ENCODE results near the gene OSBPL7.

The OSBPL7 gene

GRCh38 chr17:47808036-47808829, 13.4 kb downstream of the OSBPL7 start:
- H3K36me3 ChIP-seq (ENCODE audit: control insufficient read depth in 2 of 2, insufficient read depth in 1 of 2, low read length in 2 of 2) = peaks cover 0 to 41% of the 10 kb centered on the region in 2 experiments; a peak in 1 of 3 replicates
- ChIA-PET POLR2A (no interaction called here), CTCF (no interaction called here)
- H3K4me3 ChIP-seq (ENCODE audit: low read depth, low read length) = no peak overlapping the region
- no peak for TF ChIP-seq ZNF610 (tag by site-specific recombination; IDR thresholded peaks at IDR 0.05; ENCODE audit: borderline replicate concordance)
- no peak for TF ChIP-seq ZNF670 (tag by site-specific recombination; IDR thresholded peaks at IDR 0.05; ENCODE audit: low read depth)
- TF ChIP-seq YY2 (tag by site-specific recombination; IDR thresholded peaks at IDR 0.05) = no peak
- no peak for TF ChIP-seq ZBTB17 (tag by site-specific recombination; IDR thresholded peaks at IDR 0.05)
- no peak for TF ChIP-seq SP7 (tag by site-specific recombination; IDR thresholded peaks at IDR 0.05)
- TF ChIP-seq ZNF112 (tag by site-specific recombination; IDR thresholded peaks at IDR 0.05) = no peak
- TF ChIP-seq ZNF202 (tag by site-specific recombination; IDR thresholded peaks at IDR 0.05; ENCODE audit: borderline replicate concordance) = no peak
- no peak for TF ChIP-seq PRDM10 (tag by site-specific recombination; IDR thresholded peaks at IDR 0.05)
- no peak for TF ChIP-seq ZBTB6 (tag by site-specific recombination; IDR thresholded peaks at IDR 0.05)
- TF ChIP-seq OSR2 (tag by site-specific recombination; IDR thresholded peaks at IDR 0.05) = no peak
- no peak for TF ChIP-seq ZNF416 (tag by site-specific recombination; IDR thresholded peaks at IDR 0.05)
- no peak for TF ChIP-seq ZNF335 (tag by site-specific recombination; conservative IDR thresholded peaks at IDR 0.05)
- no peak for TF ChIP-seq WT1 (tag by site-specific recombination; IDR thresholded peaks at IDR 0.05)
- TF ChIP-seq SP3 (tag by site-specific recombination; IDR thresholded peaks at IDR 0.05) = no peak
- TF ChIP-seq FEZF1 (tag by site-specific recombination; IDR thresholded peaks at IDR 0.05) = no peak
- no peak for TF ChIP-seq ZNF529 (tag by site-specific recombination; IDR thresholded peaks at IDR 0.05; ENCODE audit: insufficient replicate concordance)
- no peak overlapping the region for H3K27ac ChIP-seq (ENCODE audit: extremely low read depth, low read depth, low read length)
- no peaks in the 10 kb centered on the region for H3K9me3 ChIP-seq (ENCODE audit: control insufficient read depth, insufficient read depth, low read depth, low read length)
- no peaks in the 10 kb centered on the region for H3K4me1 ChIP-seq (ENCODE audit: control insufficient read depth, insufficient read depth, low read length)

GRCh38 chr17:47807421-47807820, 14.2 kb downstream of the OSBPL7 start:
- Histone ChIP-seq H3K36me3 (ENCODE audit: control insufficient read depth in 2 of 2, insufficient read depth in 1 of 2, low read length in 2 of 2) (peaks cover 0 to 32% of the 10 kb centered on the region in 2 experiments; a peak in 1 of 3 replicates), H3K9me3 (ENCODE audit: control insufficient read depth, insufficient read depth, low read depth, low read length) (no peaks in the 10 kb centered on the region), H3K4me3 (ENCODE audit: low read depth, low read length) (no peak overlapping the region), H3K27ac (ENCODE audit: extremely low read depth, low read depth, low read length) (no peak overlapping the region), H3K4me1 (ENCODE audit: control insufficient read depth, insufficient read depth, low read length) (no peaks in the 10 kb centered on the region)
- CTCF ChIA-PET = interaction anchor here (0.6 kb wide), 1 partner anchor 23 kb away, joined by 4 read pairs; no protein-coding TSS in a partner anchor
- POLR2A ChIA-PET = no interaction called here
- TF ChIP-seq ZNF19 (tag by site-specific recombination; IDR thresholded peaks at IDR 0.05; ENCODE audit: low read depth) = no peak
- TF ChIP-seq ZBTB7A (tag by site-specific recombination; IDR thresholded peaks at IDR 0.05; ENCODE audit: low read depth) = no peak
- no peak for TF ChIP-seq BCL6B (tag by site-specific recombination; IDR thresholded peaks at IDR 0.05)
- no peak for TF ChIP-seq ZSCAN23 (tag by site-specific recombination; IDR thresholded peaks at IDR 0.05)
- TF ChIP-seq ZNF785 (tag by site-specific recombination; IDR thresholded peaks at IDR 0.05) = no peak
- no peak for TF ChIP-seq ZNF514 (tag by site-specific recombination; IDR thresholded peaks at IDR 0.05)
- TF ChIP-seq ZNF280C (tag by site-specific recombination; IDR thresholded peaks at IDR 0.05) = no peak
- TF ChIP-seq ZNF639 (tag by site-specific recombination; IDR thresholded peaks at IDR 0.05) = no peak
- TF ChIP-seq ZNF529 (tag by site-specific recombination; IDR thresholded peaks at IDR 0.05; ENCODE audit: insufficient replicate concordance) = no peak
- TF ChIP-seq HOXD13 (CRISPR knock-in tag; IDR thresholded peaks at IDR 0.05; ENCODE audit: borderline replicate concordance) = no peak
- no peak for TF ChIP-seq BCL11B (tag by site-specific recombination; IDR thresholded peaks at IDR 0.05; ENCODE audit: low read depth)

Data from HEK293 (cell line).